ENCODE measurements around the gene BBLN.
A peak's percentile ranks its signal among the peaks of the same experiment; 100 is the strongest.

BBLN gene

DNA sequence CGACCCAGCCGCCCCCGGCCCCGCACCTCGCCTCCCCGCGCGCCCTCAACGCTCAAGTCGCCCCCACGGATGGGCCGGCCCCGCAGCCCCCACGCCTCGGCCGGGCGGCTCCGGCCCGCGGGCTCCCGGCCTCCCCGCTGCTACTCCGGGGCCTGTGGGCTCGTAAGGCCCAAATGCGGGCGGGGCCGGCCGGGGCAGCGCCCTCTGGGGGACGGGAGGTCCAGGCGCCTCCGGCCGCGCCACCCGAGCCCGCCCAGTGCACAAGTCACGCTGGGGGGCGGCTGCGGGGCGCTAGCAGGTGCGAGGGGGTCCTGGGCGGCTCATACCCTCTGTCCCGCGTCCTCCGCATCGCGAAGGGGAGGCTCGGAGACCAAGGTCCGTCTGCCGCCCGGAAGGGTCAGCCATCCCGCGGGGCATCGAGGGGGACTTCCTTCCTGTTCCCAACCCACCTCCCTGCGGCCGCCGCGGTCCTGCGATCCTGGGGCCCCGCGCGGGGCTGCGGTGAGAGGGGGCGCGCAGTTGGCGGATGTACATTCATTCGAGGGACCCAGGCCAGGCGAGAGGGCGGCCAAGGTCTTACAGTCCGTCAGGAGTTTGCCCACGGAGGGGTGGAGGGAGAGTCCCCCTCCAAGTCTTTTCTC is 31.5 kb downstream of the BBLN start, which contains the start of gene CIZ1:
CIZ1 (minus strand) TSS at position 167 of the 641 bp plus-strand sequence. CDS start 715 bp downstream, outside the sequence.
- DNase-seq (ENCODE audit: low spot score) = peak; percentile 91

GRCh38 chr9:128192601-128193371 is 32.7 kb downstream of the BBLN start:
- DNase-seq (ENCODE audit: low spot score) = peak; percentile 90

DNA sequence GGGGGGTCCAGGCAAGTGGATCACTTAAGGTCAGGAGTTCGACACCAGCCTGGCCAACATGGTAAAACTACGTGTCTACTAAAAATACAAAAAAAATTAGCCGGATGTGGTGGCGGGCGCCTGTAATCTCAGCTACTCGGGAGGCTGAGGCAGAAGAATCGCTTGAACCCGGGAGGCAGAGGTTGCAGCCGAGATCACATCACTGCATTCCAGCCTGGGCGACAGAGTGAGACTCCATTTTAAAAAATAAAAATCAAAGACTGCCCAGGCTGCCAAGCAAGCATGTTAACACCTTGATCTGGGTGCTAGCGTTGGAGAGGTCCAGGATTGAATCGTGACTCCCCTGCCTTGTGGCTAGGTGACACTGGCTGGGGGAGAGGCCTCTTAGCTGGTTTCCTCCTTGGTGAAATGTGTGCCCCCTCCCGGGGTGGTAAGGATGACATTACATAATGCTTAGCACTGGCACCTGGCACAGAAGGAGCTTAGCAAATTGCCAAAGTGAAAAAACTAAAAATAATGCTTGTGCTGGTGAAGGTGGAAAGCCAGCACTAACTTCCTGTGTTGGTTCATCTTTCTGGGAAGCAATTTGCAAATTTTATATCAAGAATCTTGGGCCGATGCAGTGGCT is 33.5 kb downstream of the BBLN start:
- no peak for DNase-seq (ENCODE audit: low spot score)

- no peak for DNase-seq (ENCODE audit: low spot score)
These were observed 41.6 kb downstream of the BBLN start for GRCh38 chr9:128201441-128202369.

DNA sequence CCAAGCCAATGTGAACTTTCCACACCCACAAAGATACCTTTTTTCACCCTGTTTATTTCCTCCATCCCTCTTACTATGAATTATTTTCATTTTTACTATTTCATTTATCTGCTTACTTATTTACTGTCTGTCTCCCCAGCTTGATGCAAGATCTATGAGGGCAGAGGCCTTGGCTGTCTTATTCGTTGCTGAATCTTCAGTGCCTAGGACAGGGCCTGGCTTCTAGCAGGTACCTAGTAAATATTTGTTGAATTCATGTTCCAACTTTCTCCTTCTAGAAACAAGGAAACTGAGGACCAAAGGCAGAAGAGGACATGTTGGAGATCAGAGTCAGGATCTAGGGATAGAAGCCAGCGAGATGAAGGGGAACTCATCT is 42.6 kb downstream of the BBLN start:
- DNase-seq (ENCODE audit: low spot score) = no peak

DNA sequence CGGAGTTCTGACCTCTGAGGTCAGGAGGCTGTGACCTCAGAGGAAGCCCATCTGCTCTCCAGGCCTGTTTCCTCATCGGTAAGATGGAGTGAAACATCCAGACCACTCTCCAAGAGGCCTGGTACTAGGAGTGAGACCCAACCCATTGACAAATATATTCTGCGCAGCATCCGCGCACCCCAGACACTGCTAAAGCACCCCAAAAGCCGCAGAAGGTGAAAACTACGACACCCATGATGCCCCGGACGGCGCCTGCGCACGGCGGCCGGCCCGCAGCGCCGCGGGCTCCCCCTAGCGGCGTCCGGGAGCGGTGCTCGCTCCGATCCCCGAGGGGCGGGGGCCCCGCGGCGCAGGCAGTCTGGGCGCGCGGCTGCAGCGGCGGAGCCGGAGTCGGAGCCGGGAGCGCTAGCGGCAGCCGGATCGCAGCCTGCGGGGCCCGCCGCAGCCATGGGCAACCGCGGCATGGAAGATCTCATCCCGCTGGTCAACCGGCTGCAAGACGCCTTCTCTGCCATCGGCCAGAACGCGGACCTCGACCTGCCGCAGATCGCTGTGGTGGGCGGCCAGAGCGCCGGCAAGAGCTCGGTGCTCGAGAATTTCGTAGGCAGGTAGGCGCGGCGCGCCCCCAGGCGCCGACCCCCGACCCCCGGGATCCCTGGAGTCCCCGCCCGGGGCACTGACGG is 43.1 kb downstream of the BBLN start, which contains the start of gene DNM1:
DNM1 (plus strand) TSS at position 356 of the 683 bp plus-strand sequence; CDS start at position 448, 92 bp downstream.
- peak; percentile 98 for DNase-seq (ENCODE audit: low spot score)

- DNase-seq (ENCODE audit: low spot score) = peak; percentile 66
These were observed 43.9 kb downstream of the BBLN start for GRCh38 chr9:128203707-128204551.

- DNase-seq (ENCODE audit: low spot score) = no peak
These were observed 44.8 kb downstream of the BBLN start for GRCh38 chr9:128204858-128205257.

GRCh38 chr9:128205296-128205944 is 45.4 kb downstream of the BBLN start:
- DNase-seq (ENCODE audit: low spot score) = no peak

DNA sequence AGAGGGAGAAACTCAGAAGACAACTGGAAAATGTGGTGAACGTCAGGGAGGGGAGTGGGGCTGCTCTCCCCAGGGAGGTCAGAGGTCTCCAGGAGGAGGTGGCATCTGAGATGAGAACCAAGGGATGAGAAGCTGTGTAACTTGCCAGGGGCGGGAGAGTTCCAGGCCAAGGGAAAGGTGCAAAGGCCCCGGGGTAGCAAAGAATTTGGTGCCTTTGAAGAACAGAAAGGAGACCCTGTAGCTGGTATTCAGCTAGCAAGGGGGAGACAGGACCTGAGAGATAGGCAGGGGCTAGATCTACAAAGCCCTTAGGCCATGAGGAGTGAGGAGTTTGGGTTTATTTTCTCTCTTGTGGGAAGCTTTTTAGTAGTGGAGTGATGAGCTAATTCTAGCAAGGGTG is 46.4 kb downstream of the BBLN start:
- no peak for DNase-seq (ENCODE audit: low spot score)

- DNase-seq (ENCODE audit: low spot score) = no peak
These were observed 47.1 kb downstream of the BBLN start for GRCh38 chr9:128206916-128207910.

DNA sequence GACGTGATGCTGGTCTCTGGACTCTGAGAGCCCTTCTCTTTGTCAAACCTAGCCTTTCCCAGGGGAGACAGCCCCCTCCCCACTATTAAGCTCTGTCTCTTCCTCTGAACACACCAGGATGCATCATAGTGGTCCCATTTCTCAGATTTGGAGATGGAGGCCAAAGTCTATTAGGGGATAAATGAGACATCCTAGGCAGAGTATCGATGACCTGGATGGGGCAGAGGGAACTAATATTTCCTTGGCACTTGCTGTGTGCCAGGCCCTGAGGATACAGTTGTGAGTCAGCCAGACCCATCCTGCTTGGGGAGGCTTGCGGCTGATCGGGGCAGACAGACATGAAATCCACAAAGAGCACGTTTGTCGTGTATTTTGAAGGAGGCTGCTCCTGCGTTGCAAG is 48.3 kb downstream of the BBLN start:
- no peak for DNase-seq (ENCODE audit: low spot score)

- DNase-seq (ENCODE audit: low spot score) = no peak
These were observed 49.0 kb downstream of the BBLN start for GRCh38 chr9:128208946-128209669.

GRCh38 chr9:128211186-128211980 is 51.3 kb downstream of the BBLN start:
- no peak for DNase-seq (ENCODE audit: low spot score)

GRCh38 chr9:128211981-128212281 is 51.9 kb downstream of the BBLN start:
- no peak for DNase-seq (ENCODE audit: low spot score)
